ENCODE measurements around the gene BTBD19. TPM values are rescaled to one million over a fixed set of nuclear protein-coding genes. Genes with fewer than 3 reads are reported as not detected.
A peak's percentile ranks its signal among the peaks of the same experiment; 100 is the strongest.

The BTBD19 gene
- total and polyA plus RNA-seq, 9 of the 15 experiments (the other 6 are each of a cell fraction or from before 2014, with no cell fraction given), result 0.22 to 2.0 (median 0.95) TPM

- TF ChIP-seq RBM17 (IDR thresholded peaks at IDR 0.05; ENCODE audit: borderline replicate concordance, low read depth, low read length) (no peak), RB1 (IDR thresholded peaks at IDR 0.05; ENCODE audit: low read depth) (no peak), THAP7 (CRISPR knock-in tag; IDR thresholded peaks at IDR 0.05) (no peak), ZBTB8A (IDR thresholded peaks at IDR 0.05; ENCODE audit: partially characterized antibody) (no peak), NFE2 (IDR thresholded peaks at IDR 0.05; ENCODE audit: low read depth) (no peak), THRAP3 (IDR thresholded peaks at IDR 0.05; ENCODE audit: borderline replicate concordance) (0 out of 2 replicates have a peak, but pooled peaks have one; percentile 13), FOXK1 (CRISPR knock-in tag; IDR thresholded peaks at IDR 0.05; ENCODE audit: borderline replicate concordance) (no peak), ZNF785 (CRISPR knock-in tag; IDR thresholded peaks at IDR 0.05) (no peak), FOXA3 (CRISPR knock-in tag; conservative IDR thresholded peaks at IDR 0.05 in 1 of 2, IDR thresholded peaks at IDR 0.05 in 1 of 2) (no peak), ZZZ3 (IDR thresholded peaks at IDR 0.05) (no peak), ZNF77 (CRISPR knock-in tag; IDR thresholded peaks at IDR 0.05) (no peak), ZNF347 (CRISPR knock-in tag; IDR thresholded peaks at IDR 0.05; ENCODE audit: low read depth) (no peak), NCOA1 (IDR thresholded peaks at IDR 0.05; ENCODE audit: low read depth) (no peak), GATA2 (CRISPR knock-in tag; IDR thresholded peaks at IDR 0.05) (peak; percentile 19; the same call in 1 of the 2 replicates), MBD1 (CRISPR knock-in tag; IDR thresholded peaks at IDR 0.05) (no peak), ZNF511 (CRISPR knock-in tag; IDR thresholded peaks at IDR 0.05) (no peak), BCOR (IDR thresholded peaks at IDR 0.05) (0 out of 2 replicates have a peak, but pooled peaks have one; percentile 9), NR0B1 (IDR thresholded peaks at IDR 0.05; ENCODE audit: partially characterized antibody) (no peak), TAF15 (IDR thresholded peaks at IDR 0.05; ENCODE audit: low read depth, low read length) (no peak), HOMEZ (CRISPR knock-in tag; IDR thresholded peaks at IDR 0.05) (no peak)
These were observed 15.4 kb upstream of the BTBD19 start (continued) for GRCh38 chr1:44792736-44793502.

Measured in K562 (cell line).